ENCODE data around the gene TMA7. TPM values are rescaled to one million over a fixed set of nuclear protein-coding genes. Genes with fewer than 3 reads are reported as not detected.

The TMA7 gene
- total and polyA plus RNA-seq, 4 donors: 75.2 to 241 (median 113) TPM

GRCh38 chr3:48405343-48405881 lies 34.6 kb upstream of the TMA7 start (continued):
- TF ChIP-seq, protein P1, sequence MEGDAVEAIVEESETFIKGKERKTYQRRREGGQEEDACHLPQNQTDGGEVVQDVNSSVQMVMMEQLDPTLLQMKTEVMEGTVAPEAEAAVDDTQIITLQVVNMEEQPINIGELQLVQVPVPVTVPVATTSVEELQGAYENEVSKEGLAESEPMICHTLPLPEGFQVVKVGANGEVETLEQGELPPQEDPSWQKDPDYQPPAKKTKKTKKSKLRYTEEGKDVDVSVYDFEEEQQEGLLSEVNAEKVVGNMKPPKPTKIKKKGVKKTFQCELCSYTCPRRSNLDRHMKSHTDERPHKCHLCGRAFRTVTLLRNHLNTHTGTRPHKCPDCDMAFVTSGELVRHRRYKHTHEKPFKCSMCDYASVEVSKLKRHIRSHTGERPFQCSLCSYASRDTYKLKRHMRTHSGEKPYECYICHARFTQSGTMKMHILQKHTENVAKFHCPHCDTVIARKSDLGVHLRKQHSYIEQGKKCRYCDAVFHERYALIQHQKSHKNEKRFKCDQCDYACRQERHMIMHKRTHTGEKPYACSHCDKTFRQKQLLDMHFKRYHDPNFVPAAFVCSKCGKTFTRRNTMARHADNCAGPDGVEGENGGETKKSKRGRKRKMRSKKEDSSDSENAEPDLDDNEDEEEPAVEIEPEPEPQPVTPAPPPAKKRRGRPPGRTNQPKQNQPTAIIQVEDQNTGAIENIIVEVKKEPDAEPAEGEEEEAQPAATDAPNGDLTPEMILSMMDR (IDR thresholded peaks at IDR 0.05; ENCODE audit: low read depth, low read length, missing input control): no peak
- TF ChIP-seq TAF1 (conservative IDR thresholded peaks at IDR 0.05): no peak
- no peak for TF ChIP-seq JUND (IDR thresholded peaks at IDR 0.05)
- TF ChIP-seq RXRA (IDR thresholded peaks at IDR 0.05): no peak

- DNase-seq (ENCODE audit: low spot score): no peak
- H3K36me3 ChIP-seq (ENCODE audit: control insufficient read depth in 4 of 4, insufficient read depth in 3 of 4, low read depth in 1 of 4, low read length in 3 of 4): peaks cover 26 to 81% (median 44%) of the 10 kb centered on the region in 4 donors
- TF ChIP-seq FOXA1 (IDR thresholded peaks at IDR 0.05) (no peak), RXRA (IDR thresholded peaks at IDR 0.05) (no peak), REST (IDR thresholded peaks at IDR 0.05) (no peak), GABPA (IDR thresholded peaks at IDR 0.05 in 1 of 2, conservative IDR thresholded peaks at IDR 0.05 in 1 of 2) (no peak), YY1 (IDR thresholded peaks at IDR 0.05) (no peak), EGR1 (IDR thresholded peaks at IDR 0.05; ENCODE audit: low read depth in 2 of 2) (no peak), JUND (IDR thresholded peaks at IDR 0.05) (no peak), HNF4G (IDR thresholded peaks at IDR 0.05) (no peak), HNF4A (conservative IDR thresholded peaks at IDR 0.05) (no peak)
- TF ChIP-seq, protein P1 (IDR thresholded peaks at IDR 0.05; ENCODE audit: low read depth, low read length, missing input control): no peak
- TF ChIP-seq, protein P2, sequence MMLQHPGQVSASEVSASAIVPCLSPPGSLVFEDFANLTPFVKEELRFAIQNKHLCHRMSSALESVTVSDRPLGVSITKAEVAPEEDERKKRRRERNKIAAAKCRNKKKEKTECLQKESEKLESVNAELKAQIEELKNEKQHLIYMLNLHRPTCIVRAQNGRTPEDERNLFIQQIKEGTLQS (IDR thresholded peaks at IDR 0.05): no peak
These were observed 34.1 kb upstream of the TMA7 start for GRCh38 chr3:48405971-48406370.

More at GRCh38 chr3:48405971-48406370, 34.1 kb upstream of the TMA7 start:
- Histone ChIP-seq H3K27ac (ENCODE audit: low read depth in 1 of 2, low read length in 2 of 2) (no peak overlapping the region), H3K4me3 (ENCODE audit: low read depth in 1 of 3, low read length in 3 of 3) (no peak overlapping the region), H3K4me1 (ENCODE audit: control insufficient read depth in 4 of 4, insufficient read depth in 4 of 4, low read length in 3 of 4) (no peaks in the 10 kb centered on the region), H3K27me3 (ENCODE audit: control insufficient read depth in 4 of 4, insufficient read depth in 4 of 4, low read length in 3 of 4) (no peaks in the 10 kb centered on the region), H3K9ac (ENCODE audit: low read depth in 1 of 2, low read length in 2 of 2) (no peak overlapping the region), H3K9me3 (ENCODE audit: control insufficient read depth in 4 of 4, low read length in 3 of 4) (no peaks in the 10 kb centered on the region)
- 76% methylated on average over 1 of the region's 1 CpG for WGBS

All from liver (tissue), 9 donors.